SU-DHL-6 (cell line): ENCODE results near the gene SEC61A2.

Experiments used
- H2AFZ ChIP-seq: fragments of 200-600 bp; sonication (generic); 2 replicates; pipeline ENCODE4 v1.6.1; 2014; ENCODE audit warnings: low read depth, mild to moderate bottlenecking, moderate library complexity, mixed read lengths, antibody characterized with exemption, low read length; ENCODE audit not compliant: severe bottlenecking
- H3F3A ChIP-seq: fragments of 200-600 bp; shearing (Covaris generic); 2 replicates; pipeline ENCODE4 v1.6.0; 2016; ENCODE audit warnings: antibody characterized with exemption, mild to moderate bottlenecking; ENCODE audit not compliant: insufficient read depth
- H3K27ac ChIP-seq: fragments of 200-600 bp; sonication (generic); 2 replicates; pipeline ENCODE4 v1.5.1; 2016; ENCODE audit warnings: low read depth, mild to moderate bottlenecking, low read length, moderate library complexity, mixed read lengths
- H3K27me3 ChIP-seq: fragments of 200-600 bp; sonication (generic), shearing (Covaris generic); 2 replicates; pipeline ENCODE4 v1.6.0; 2014; ENCODE audit warnings: mild to moderate bottlenecking, low read length
- H3K36me3 ChIP-seq: fragments of 200-600 bp; sonication (generic); 2 replicates; pipeline ENCODE4 v1.6.1; 2014; ENCODE audit warnings: mild to moderate bottlenecking, low read length, mixed read lengths
- H3K4me2 ChIP-seq: fragments of 300-600, 200-600 bp; shearing (Covaris generic), sonication (generic); 2 replicates; pipeline ENCODE4 v1.6.0; 2014; ENCODE audit warnings: low read length, low read depth, mild to moderate bottlenecking; ENCODE audit not compliant: poor library complexity, severe bottlenecking
- H3K4me3 ChIP-seq: fragments of 200-600 bp; sonication (generic); 2 replicates; pipeline ENCODE4 v1.5.1; 2014; ENCODE audit warnings: antibody characterized with exemption, low read length, mild to moderate bottlenecking, mixed read lengths; ENCODE audit not compliant: insufficient read depth, poor library complexity, severe bottlenecking
- H3K79me2 ChIP-seq: fragments of 200-600 bp; sonication (generic); 2 replicates; pipeline ENCODE4 v1.6.1; 2014; ENCODE audit warnings: mild to moderate bottlenecking, low read length, moderate library complexity; ENCODE audit not compliant: insufficient read depth
- H3K9ac ChIP-seq: fragments of 200-600 bp; sonication (generic); 2 replicates; pipeline ENCODE4 v1.7.0; 2014; ENCODE audit warnings: mild to moderate bottlenecking, low read length
- H3K9me2 ChIP-seq: fragments of 200-600 bp; sonication (generic); replicated peaks from 2 replicates; pipeline ENCODE4 v1.6.1; 2014; ENCODE audit warnings: low read length; ENCODE audit not compliant: insufficient read depth
- H3K9me3 ChIP-seq: fragments of 200-600 bp; sonication (generic); 2 replicates; pipeline ENCODE4 v1.6.1; 2014; ENCODE audit warnings: low read length, mixed read lengths; ENCODE audit not compliant: insufficient read depth
- H4K20me1 ChIP-seq: fragments of 200-600 bp; sonication (generic); 2 replicates; pipeline ENCODE4 v1.6.1; 2014; ENCODE audit warnings: low read depth, mild to moderate bottlenecking, antibody characterized with exemption, low read length, moderate library complexity, mixed read lengths
- CTCF ChIP-seq: fragments of 200-600 bp; sonication (generic); IDR thresholded peaks from one replicate; pipeline ENCODE4 v1.5.1; 2017; ENCODE audit warnings: antibody characterized with exemption, mild to moderate bottlenecking, low read length, moderate library complexity; ENCODE audit not compliant: insufficient read depth, poor library complexity, severe bottlenecking
- EZH2phosphoT487 ChIP-seq: fragments of 200-600 bp; sonication (generic), shearing (Covaris generic); conservative IDR thresholded peaks from 2 replicates; pipeline ENCODE4 v1.6.1; 2018; ENCODE audit warnings: mild to moderate bottlenecking, antibody characterized with exemption, low read length, moderate library complexity, mixed read lengths

The SEC61A2 gene

GRCh38 chr10:12098966-12099365, 30.5 kb upstream of the SEC61A2 start:
- Histone ChIP-seq H3K36me3 (peaks cover 18% of the 10 kb centered on the region; the same call in 1 of the 2 replicates), H3K4me2 (no peak overlapping the region), H3F3A (0 out of 2 replicates have a peak, but pooled peaks cover 3% of the 10 kb centered on the region), H3K79me2 (no peaks in the 10 kb centered on the region), H3K4me3 (no peak overlapping the region), H3K9ac (no peak overlapping the region), H3K27ac (no peak overlapping the region), H3K27me3 (no peaks in the 10 kb centered on the region), H3K9me2 (no peaks in the 10 kb centered on the region), H2AFZ (no peak overlapping the region), H3K9me3 (no peaks in the 10 kb centered on the region), H4K20me1 (no peaks in the 10 kb centered on the region)
- TF ChIP-seq CTCF (no peak), EZH2phosphoT487 (no peak)

GRCh38 chr10:12103802-12104201, 25.7 kb upstream of the SEC61A2 start:
- Histone ChIP-seq H2AFZ (no peak overlapping the region), H3K9ac (no peak overlapping the region), H3K27ac (no peak overlapping the region), H4K20me1 (no peaks in the 10 kb centered on the region), H3K9me3 (no peaks in the 10 kb centered on the region), H3K79me2 (no peaks in the 10 kb centered on the region), H3K4me3 (no peak overlapping the region), H3K4me2 (no peak overlapping the region), H3K27me3 (no peaks in the 10 kb centered on the region), H3K36me3 (peaks cover 14% of the 10 kb centered on the region; the same call in 1 of the 2 replicates), H3K9me2 (no peaks in the 10 kb centered on the region), H3F3A (no peaks in the 10 kb centered on the region)
- TF ChIP-seq CTCF (no peak), EZH2phosphoT487 (no peak)

- peaks cover 7% of the 10 kb centered on the region; the same call in 1 of the 2 replicates for H3K36me3 ChIP-seq
Measured at GRCh38 chr10:12107781-12108180, 21.7 kb upstream of the SEC61A2 start.

More at GRCh38 chr10:12107781-12108180, 21.7 kb upstream of the SEC61A2 start:
- Histone ChIP-seq H3K27me3 (no peaks in the 10 kb centered on the region), H4K20me1 (no peaks in the 10 kb centered on the region), H3K9me3 (no peaks in the 10 kb centered on the region), H3K79me2 (no peaks in the 10 kb centered on the region), H3K9ac (no peak overlapping the region), H3K27ac (no peak overlapping the region), H3K9me2 (no peaks in the 10 kb centered on the region), H3K4me3 (no peak overlapping the region), H2AFZ (no peak overlapping the region), H3F3A (no peaks in the 10 kb centered on the region), H3K4me2 (no peak overlapping the region)
- no peak for TF ChIP-seq CTCF
- TF ChIP-seq EZH2phosphoT487 = no peak
